Right lobe of liver (tissue), 6 donors: ENCODE results near the gene SOD2. TPM values are rescaled to one million over a fixed set of nuclear protein-coding genes. Genes with fewer than 3 reads are reported as not detected.
A peak's percentile ranks its signal among the peaks of the same experiment; 100 is the strongest.
"Not testable (repeated sequence)": the region's sequence is repeated elsewhere in the genome, so short reads cannot be mapped to it uniquely, and the experiment has no call there.

Source experiments
- ATAC-seq, 4 donors: fragments of 200-7000 bp; cut with Tn5 transposase; one replicate each; pipeline ENCODE4 v1.9.1; 2020; ENCODE audit warnings: mild to moderate bottlenecking in 4 of 4, moderate library complexity in 4 of 4
- DNase-seq, 3 donors: peaks; one replicate each; pipeline ENCODE4 v3.0.0-alpha.2; 2020
- H3K27ac ChIP-seq, 3 donors: fragments of 200-600 bp; one replicate each; pipeline ENCODE4 v1.8.0; 2022
- H3K27me3 ChIP-seq, 2 donors: fragments of 200-600 bp; one replicate each; pipeline ENCODE4 v1.8.0; 2022
- H3K36me3 ChIP-seq, 4 donors: fragments of 200-600 bp; sonication (generic) in 1 of 4; one replicate each; pipeline versions ENCODE4 v1.5.1 to v1.8.0; 2017 to 2022; ENCODE audit warnings: control low read depth in 1 of 4
- H3K4me1 ChIP-seq, 4 donors: fragments of 200-600 bp; sonication (generic) in 1 of 4; one replicate each; pipeline versions ENCODE4 v1.5.1 to v1.8.0; 2017 to 2022; ENCODE audit warnings: control low read depth in 1 of 4
- H3K4me3 ChIP-seq, 3 donors: fragments of 200-600 bp; one replicate each; pipeline ENCODE4 v1.8.0; 2022
- H3K9me3 ChIP-seq, 4 donors: fragments of 200-600 bp; sonication (generic) in 1 of 4; one replicate each; pipeline versions ENCODE4 v1.5.1 to v1.8.0; 2017 to 2022; ENCODE audit warnings: control low read depth in 1 of 4
- CTCF ChIP-seq, 4 donors: fragments of 200-600 bp in 3 of 4; fragments of 450-650 bp in 1 of 4; IDR thresholded peaks; one replicate each; pipeline versions ENCODE4 v1.5.1 to v1.8.0; 2016 to 2022; ENCODE audit warnings: antibody characterized with exemption in 4 of 4, mild to moderate bottlenecking in 2 of 4
- POLR2A ChIP-seq: fragments of 450-650 bp; IDR thresholded peaks from one replicate; pipeline ENCODE4 v1.6.1; 2017; ENCODE audit warnings: antibody characterized with exemption, mild to moderate bottlenecking
- WGBS: methylation state at CpG from one replicate; pipeline ENCODE4 v1.1.6; 2018; ENCODE audit warnings: low coverage, low lambda C conversion rate; ENCODE audit not compliant: insufficient coverage; ENCODE audit errors: missing lambda C conversion rate; 5-methylcytosine and 5-hydroxymethylcytosine counted together
- intact Hi-C, 2 donors: fragments of 100-400 bp; cut with DNase I; formaldehyde crosslinking; loops; one replicate each; pipeline versions ENCODE4 v1.11.2 to v1.14.1; 2022
- total RNA-seq, 6 experiments: library from RNA; depleted of rRNA in 2 of 6; stranded (reverse); fragments of >200 nt in 2 of 6; fragmentation: NEBNext Ultra II Directional in 3 of 6; extraction: Animal tissue kit (Norgen Biotek cat#: 25700) in 3 of 6; gene quantifications; one replicate each; pipeline versions ENCODE4 v1.1.0 to v1.2.4, GENCODE V29; 2016 to 2023
- donor health status: DM: no; HTN: yes; CAD: no.
- donor health status: DM: no; HTN: no; CAD: no.
- donor health status: DM: no; HTN: no; CAD: no.
- donor health status: DM: no; HTN: yes; CAD: no.
- donor health status: DM: no; HTN: yes; CAD: no.

SOD2 gene
- total RNA-seq, 6 experiments from 2014 or later, result 606 to 3,254 (median 1,720) TPM

- Histone ChIP-seq H3K27ac (no peak overlapping the region), H3K4me3 (no peak overlapping the region), H3K4me1 (peaks cover 0 to 27% (median 3%) of the 10 kb centered on the region in 4 donors), H3K27me3 (no peaks in the 10 kb centered on the region), H3K36me3 (no peaks in the 10 kb centered on the region), H3K9me3 (no peaks in the 10 kb centered on the region)
- WGBS, result 92% methylated on average over 5 of the region's 7 CpGs
- DNase-seq (no peak), ATAC-seq (no peak)
- TF ChIP-seq POLR2A (no peak), CTCF (IDR thresholded peaks at IDR 0.05) (no peak)
- intact Hi-C loops, result no loop called here
Observed at GRCh38 chr6:159713984-159714383, 20.9 kb upstream of the SOD2 start.

GRCh38 chr6:159712389-159712788 is 19.3 kb upstream of the SOD2 start:
- WGBS, result 88% methylated on average over 3 of the region's 3 CpGs
- peaks cover 0 to 20% (median 3%) of the 10 kb centered on the region in 4 donors for H3K4me1 ChIP-seq
- H3K27ac ChIP-seq, H3K9me3 ChIP-seq, H3K4me3 ChIP-seq, intact Hi-C loops, H3K36me3 ChIP-seq, DNase-seq, ATAC-seq, H3K27me3 ChIP-seq: not testable (repeated sequence)

GRCh38 chr6:159710603-159711002 is 17.6 kb upstream of the SOD2 start:
- H3K9me3 ChIP-seq, intact Hi-C loops, ATAC-seq, H3K4me1 ChIP-seq, H3K27me3 ChIP-seq, H3K36me3 ChIP-seq, H3K4me3 ChIP-seq, H3K27ac ChIP-seq, DNase-seq: not testable (repeated sequence)
- WGBS, result 67% methylated on average over 4 of the region's 4 CpGs

GRCh38 chr6:159701413-159701999 is 8.5 kb upstream of the SOD2 start:
- intact Hi-C loops, result no loop called here
- H3K4me3 ChIP-seq, result peak overlapping the region in 1 of 3 donors; percentile 2
- no peaks in the 10 kb centered on the region for H3K36me3 ChIP-seq
- TF ChIP-seq POLR2A (peak; percentile 30), CTCF (IDR thresholded peaks at IDR 0.05) (no peak)
- H3K27me3 ChIP-seq, result no peaks in the 10 kb centered on the region
- H3K9me3 ChIP-seq, result no peaks in the 10 kb centered on the region
- 50% methylated on average over 7 of the region's 7 CpGs for WGBS
- ATAC-seq (peak in 3 of 4 donors; percentile 68 to 86 (median 71)), DNase-seq (peak in 1 of 3 donors; percentile 61)
- peaks cover 0 to 18% (median 0%) of the 10 kb centered on the region in 4 donors for H3K4me1 ChIP-seq
- peak overlapping the region; percentile 61 to 96 (median 80) for H3K27ac ChIP-seq

- no peak for TF ChIP-seq CTCF (IDR thresholded peaks at IDR 0.05)
- no peak for TF ChIP-seq POLR2A
- no peaks in the 10 kb centered on the region for H3K36me3 ChIP-seq
- peak overlapping the region in 1 of 3 donors; percentile 2 for H3K4me3 ChIP-seq
- peak overlapping the region; percentile 61 to 96 (median 80) for H3K27ac ChIP-seq
- no peaks in the 10 kb centered on the region for H3K27me3 ChIP-seq
- peak in 3 of 4 donors; percentile 15 to 19 (median 17) for ATAC-seq
- peaks cover 0 to 18% (median 0%) of the 10 kb centered on the region in 4 donors for H3K4me1 ChIP-seq
- WGBS, result 83% methylated on average over 1 of the region's 1 CpG
- H3K9me3 ChIP-seq, result no peaks in the 10 kb centered on the region
- intact Hi-C loops, result no loop called here
- DNase-seq, result no peak
Observed at GRCh38 chr6:159700970-159701369, 7.9 kb upstream of the SOD2 start.
